T47D (cell line): ENCODE measurements around the gene PTPRH.

Experiments used
- DNase-seq, 2 experiments: peaks; one replicate each; pipeline versions ENCODE4 v3.0.0 to v3.0.0-alpha.2; 2011 to 2012; ENCODE audit warnings: low read depth in 1 of 2, low spot score in 1 of 2
- JUND ChIP-seq: IDR thresholded peaks from 2 replicates; pipeline ENCODE4 v1.6.1; 2012; ENCODE audit warnings: low read depth
- in situ Hi-C: cut with HindIII; loops from 2 replicates; pipeline ENCODE4 v1.10.0; 2016; ENCODE audit warnings: low sequenced_read_pairs, low pct_unique_long_range_greater_than_20kb

PTPRH gene

GRCh38 chr19:55133639-55134444 is 75.5 kb downstream of the PTPRH start:
- DNase-seq: no peak
- TF ChIP-seq JUND: no peak
- in situ Hi-C loops: no loop called here

GRCh38 chr19:55132453-55133129 is 76.7 kb downstream of the PTPRH start:
- no peak for DNase-seq
- in situ Hi-C loops: no loop called here

GRCh38 chr19:55131421-55131820 is 77.9 kb downstream of the PTPRH start:
- in situ Hi-C loops: no loop called here
- no peak for TF ChIP-seq JUND

More at GRCh38 chr19:55132453-55133129, 76.7 kb downstream of the PTPRH start:
- TF ChIP-seq JUND: no peak

More at GRCh38 chr19:55131421-55131820, 77.9 kb downstream of the PTPRH start:
- DNase-seq: no peak
